Measurements from ENCODE around the gene COBL. TPM values are rescaled to one million over a fixed set of nuclear protein-coding genes. Genes with fewer than 3 reads are reported as not detected.

The COBL gene
- total RNA-seq, 2 donors from 2014 or later: 36.5 to 46.6 TPM

DNA sequence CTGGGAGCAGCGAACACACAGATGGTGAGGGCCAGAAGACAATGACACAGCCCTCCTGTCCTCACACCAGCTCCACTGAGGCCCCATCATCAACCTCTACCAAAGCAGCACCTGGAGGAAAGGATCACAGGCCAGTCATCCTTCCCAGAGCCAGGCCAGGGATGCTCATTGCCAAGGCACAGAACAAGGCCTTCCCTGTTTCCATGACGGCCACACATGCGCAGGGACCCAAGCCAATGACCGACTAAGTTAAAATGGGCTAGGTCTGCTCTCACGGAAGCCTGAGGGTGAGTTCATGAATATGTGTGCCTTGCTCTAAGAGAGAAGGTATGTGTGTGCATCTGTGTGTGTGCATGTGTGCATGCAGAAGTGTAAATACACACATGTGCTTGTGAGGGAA lies 39.6 kb downstream of the COBL start:
- no peaks in the 10 kb centered on the region for H3K36me3 ChIP-seq
- H3K9me3 ChIP-seq: no peaks in the 10 kb centered on the region
- intact Hi-C loops (cut with DNase I): no loop called here
- H3K27me3 ChIP-seq (replicated peaks; ENCODE audit: insufficient read depth): no peaks in the 10 kb centered on the region
- H3K4me3 ChIP-seq: no peak overlapping the region
- H3K27ac ChIP-seq: peak overlapping the region; percentile 58 to 62
- no peak for DNase-seq (ENCODE audit: low spot score)
- WGBS: 74% methylated on average over 5 of the region's 5 CpGs
- H3K4me1 ChIP-seq (replicated peaks): no peaks in the 10 kb centered on the region
- TF ChIP-seq, protein P1, sequence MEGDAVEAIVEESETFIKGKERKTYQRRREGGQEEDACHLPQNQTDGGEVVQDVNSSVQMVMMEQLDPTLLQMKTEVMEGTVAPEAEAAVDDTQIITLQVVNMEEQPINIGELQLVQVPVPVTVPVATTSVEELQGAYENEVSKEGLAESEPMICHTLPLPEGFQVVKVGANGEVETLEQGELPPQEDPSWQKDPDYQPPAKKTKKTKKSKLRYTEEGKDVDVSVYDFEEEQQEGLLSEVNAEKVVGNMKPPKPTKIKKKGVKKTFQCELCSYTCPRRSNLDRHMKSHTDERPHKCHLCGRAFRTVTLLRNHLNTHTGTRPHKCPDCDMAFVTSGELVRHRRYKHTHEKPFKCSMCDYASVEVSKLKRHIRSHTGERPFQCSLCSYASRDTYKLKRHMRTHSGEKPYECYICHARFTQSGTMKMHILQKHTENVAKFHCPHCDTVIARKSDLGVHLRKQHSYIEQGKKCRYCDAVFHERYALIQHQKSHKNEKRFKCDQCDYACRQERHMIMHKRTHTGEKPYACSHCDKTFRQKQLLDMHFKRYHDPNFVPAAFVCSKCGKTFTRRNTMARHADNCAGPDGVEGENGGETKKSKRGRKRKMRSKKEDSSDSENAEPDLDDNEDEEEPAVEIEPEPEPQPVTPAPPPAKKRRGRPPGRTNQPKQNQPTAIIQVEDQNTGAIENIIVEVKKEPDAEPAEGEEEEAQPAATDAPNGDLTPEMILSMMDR (IDR thresholded peaks at IDR 0.05): no peak
- TF ChIP-seq POLR2AphosphoS5 (IDR thresholded peaks at IDR 0.05): no peak
- TF ChIP-seq POLR2A (IDR thresholded peaks at IDR 0.05): no peak

DNA sequence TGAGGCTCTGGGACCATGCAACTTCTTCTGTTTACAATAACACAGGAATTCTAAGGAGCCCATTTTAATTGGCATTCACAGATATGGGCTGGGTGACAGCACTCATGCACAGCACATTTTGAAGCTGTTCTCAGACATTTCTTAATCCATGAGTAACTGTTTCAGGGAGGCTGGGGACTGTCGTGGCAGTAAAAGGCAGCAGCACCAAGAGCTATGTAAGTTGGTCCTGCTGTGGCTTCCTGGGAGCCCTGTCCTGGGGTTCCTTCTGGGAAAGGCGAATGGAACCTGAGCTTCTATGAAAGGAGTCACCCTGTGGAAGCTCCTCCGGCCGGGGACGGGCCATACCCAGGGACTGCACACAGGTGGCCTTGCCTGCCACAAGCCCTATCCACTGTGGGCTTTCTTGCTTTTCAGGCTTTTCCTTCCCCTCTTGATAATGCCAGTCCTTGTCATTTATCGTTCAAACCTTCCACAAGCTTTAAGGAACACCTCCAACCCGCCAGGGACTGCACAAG lies 40.5 kb downstream of the COBL start:
- WGBS: 67% methylated on average over 7 of the region's 7 CpGs
- H3K27ac ChIP-seq: peak overlapping the region; percentile 58 to 62
- H3K36me3 ChIP-seq: no peaks in the 10 kb centered on the region
- H3K4me1 ChIP-seq (replicated peaks): no peaks in the 10 kb centered on the region
- H3K27me3 ChIP-seq (replicated peaks; ENCODE audit: insufficient read depth): no peaks in the 10 kb centered on the region
- no peak overlapping the region for H3K4me3 ChIP-seq
- no peak for TF ChIP-seq POLR2AphosphoS5 (IDR thresholded peaks at IDR 0.05)
- no peak for TF ChIP-seq POLR2A (IDR thresholded peaks at IDR 0.05)
- TF ChIP-seq, protein P1 (IDR thresholded peaks at IDR 0.05): no peak
- intact Hi-C loops (cut with DNase I): no loop called here
- no peaks in the 10 kb centered on the region for H3K9me3 ChIP-seq
- no peak for DNase-seq (ENCODE audit: low spot score)

DNA sequence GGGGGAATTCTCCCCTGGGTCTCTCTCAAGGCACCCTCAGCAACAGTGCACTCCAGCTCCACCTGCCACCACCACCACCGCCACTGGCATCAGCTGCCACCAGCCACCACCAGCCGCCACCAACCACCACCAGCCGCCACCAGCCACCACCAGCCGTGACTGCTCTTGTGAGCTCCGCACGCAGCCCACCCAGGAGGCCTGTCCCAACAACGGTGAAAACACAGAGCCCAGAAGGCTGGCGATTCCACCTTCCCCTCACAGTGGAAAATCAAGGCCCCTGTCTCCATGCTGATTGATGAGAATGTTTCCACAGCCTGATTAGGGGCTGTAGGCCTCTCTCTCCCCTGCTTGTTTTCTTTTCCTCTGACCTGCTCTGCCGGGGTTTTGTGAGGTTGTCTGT lies 41.1 kb downstream of the COBL start:
- Histone ChIP-seq H3K4me3 (no peak overlapping the region), H3K36me3 (no peaks in the 10 kb centered on the region), H3K4me1 (replicated peaks) (no peaks in the 10 kb centered on the region), H3K9me3 (no peaks in the 10 kb centered on the region), H3K27me3 (replicated peaks; ENCODE audit: insufficient read depth) (no peaks in the 10 kb centered on the region), H3K27ac (peak overlapping the region; percentile 58 to 62)
- intact Hi-C loops (cut with DNase I): no loop called here
- WGBS: 70% methylated on average over 9 of the region's 9 CpGs
- DNase-seq (ENCODE audit: low spot score): no peak
- TF ChIP-seq POLR2A (IDR thresholded peaks at IDR 0.05): no peak
- TF ChIP-seq, protein P1 (IDR thresholded peaks at IDR 0.05): no peak
- TF ChIP-seq POLR2AphosphoS5 (IDR thresholded peaks at IDR 0.05): no peak

DNA sequence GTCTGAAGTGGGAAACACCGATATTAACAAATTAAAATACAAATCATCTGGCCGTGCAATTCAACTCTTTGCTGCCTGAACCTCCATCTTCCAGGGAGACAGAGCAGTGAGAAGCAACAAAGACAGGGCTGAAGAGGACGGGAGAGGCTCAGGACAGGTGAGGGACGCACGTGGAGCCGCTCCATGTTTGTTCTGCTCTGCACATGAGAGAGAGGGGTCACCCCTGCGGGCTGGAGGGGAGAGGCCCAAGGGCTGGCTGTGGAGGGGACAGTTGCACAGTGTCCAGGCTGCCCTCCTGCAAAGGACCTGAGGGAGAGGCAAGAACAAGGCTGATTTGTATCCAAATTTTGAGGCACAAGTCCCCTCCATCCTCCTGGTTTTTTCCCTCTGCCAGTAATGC lies 41.7 kb downstream of the COBL start:
- WGBS: 85% methylated on average over 7 of the region's 7 CpGs
- no peaks in the 10 kb centered on the region for H3K9me3 ChIP-seq
- no peak for DNase-seq (ENCODE audit: low spot score)
- intact Hi-C loops (cut with DNase I): no loop called here
- H3K27ac ChIP-seq: peak overlapping the region in 1 of 2 donors; percentile 62
- no peaks in the 10 kb centered on the region for H3K27me3 ChIP-seq (replicated peaks; ENCODE audit: insufficient read depth)
- TF ChIP-seq POLR2A (IDR thresholded peaks at IDR 0.05) (no peak), POLR2AphosphoS5 (IDR thresholded peaks at IDR 0.05) (no peak)
- TF ChIP-seq, protein P1 (IDR thresholded peaks at IDR 0.05): no peak
- H3K4me3 ChIP-seq: no peak overlapping the region
- no peaks in the 10 kb centered on the region for H3K36me3 ChIP-seq
- H3K4me1 ChIP-seq (replicated peaks): no peaks in the 10 kb centered on the region

DNA sequence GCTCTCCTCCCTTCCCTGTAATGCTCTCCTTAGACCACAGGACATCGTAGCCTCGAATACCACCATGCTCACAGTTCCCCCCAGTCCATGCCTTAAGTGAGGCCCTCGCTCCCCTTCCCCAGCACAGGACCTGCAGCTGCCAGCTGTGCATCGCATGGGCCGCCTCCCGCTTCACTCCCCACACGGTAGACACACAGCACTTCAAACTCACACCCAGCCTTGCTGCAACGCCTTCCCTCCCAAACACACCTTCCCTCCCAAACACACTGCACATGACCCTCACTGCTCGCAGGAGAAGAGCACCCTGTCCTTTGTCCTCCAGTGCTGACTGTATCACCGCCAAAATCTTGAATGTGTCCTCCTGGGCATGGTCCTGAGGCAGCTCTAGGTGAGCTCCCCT lies 42.6 kb downstream of the COBL start:
- no peaks in the 10 kb centered on the region for H3K36me3 ChIP-seq
- H3K9me3 ChIP-seq: no peaks in the 10 kb centered on the region
- H3K4me1 ChIP-seq (replicated peaks): no peaks in the 10 kb centered on the region
- intact Hi-C loops (cut with DNase I): no loop called here
- WGBS: 89% methylated on average over 10 of the region's 10 CpGs
- no peak overlapping the region for H3K4me3 ChIP-seq
- no peak for TF ChIP-seq POLR2AphosphoS5 (IDR thresholded peaks at IDR 0.05)
- no peak for TF ChIP-seq POLR2A (IDR thresholded peaks at IDR 0.05)
- TF ChIP-seq, protein P1 (IDR thresholded peaks at IDR 0.05): no peak
- no peaks in the 10 kb centered on the region for H3K27me3 ChIP-seq (replicated peaks; ENCODE audit: insufficient read depth)
- no peak overlapping the region for H3K27ac ChIP-seq
- DNase-seq (ENCODE audit: low spot score): no peak

All from prostate gland (tissue), 2 donors.